ENCODE data around the gene NIP7. TPM values are rescaled to one million over a fixed set of nuclear protein-coding genes. Genes with fewer than 3 reads are reported as not detected.
A peak's percentile ranks its signal among the peaks of the same experiment; 100 is the strongest.

NIP7 gene
- total RNA-seq, 2 donors from 2014 or later, result 3.3 to 8.8 TPM

- TF ChIP-seq, protein P1, sequence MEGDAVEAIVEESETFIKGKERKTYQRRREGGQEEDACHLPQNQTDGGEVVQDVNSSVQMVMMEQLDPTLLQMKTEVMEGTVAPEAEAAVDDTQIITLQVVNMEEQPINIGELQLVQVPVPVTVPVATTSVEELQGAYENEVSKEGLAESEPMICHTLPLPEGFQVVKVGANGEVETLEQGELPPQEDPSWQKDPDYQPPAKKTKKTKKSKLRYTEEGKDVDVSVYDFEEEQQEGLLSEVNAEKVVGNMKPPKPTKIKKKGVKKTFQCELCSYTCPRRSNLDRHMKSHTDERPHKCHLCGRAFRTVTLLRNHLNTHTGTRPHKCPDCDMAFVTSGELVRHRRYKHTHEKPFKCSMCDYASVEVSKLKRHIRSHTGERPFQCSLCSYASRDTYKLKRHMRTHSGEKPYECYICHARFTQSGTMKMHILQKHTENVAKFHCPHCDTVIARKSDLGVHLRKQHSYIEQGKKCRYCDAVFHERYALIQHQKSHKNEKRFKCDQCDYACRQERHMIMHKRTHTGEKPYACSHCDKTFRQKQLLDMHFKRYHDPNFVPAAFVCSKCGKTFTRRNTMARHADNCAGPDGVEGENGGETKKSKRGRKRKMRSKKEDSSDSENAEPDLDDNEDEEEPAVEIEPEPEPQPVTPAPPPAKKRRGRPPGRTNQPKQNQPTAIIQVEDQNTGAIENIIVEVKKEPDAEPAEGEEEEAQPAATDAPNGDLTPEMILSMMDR (IDR thresholded peaks at IDR 0.05), result no peak
- TF ChIP-seq POLR2A (IDR thresholded peaks at IDR 0.05), result peak in 1 of 3 donors; percentile 15
- Histone ChIP-seq H3K4me1 (peaks cover 58% of the 10 kb centered on the region), H3K36me3 (replicated peaks in 1 of 2; ENCODE audit: insufficient read depth in 1 of 2, low read depth in 2 of 2) (peaks cover 22 to 27% of the 10 kb centered on the region in 2 donors), H3K4me3 (no peak overlapping the region), H3K9me3 (no peaks in the 10 kb centered on the region), H3K27me3 (no peaks in the 10 kb centered on the region), H3K27ac (peak overlapping the region; percentile 74 to 91 (median 84))
- DNase-seq (peak; percentile 79 to 93 (median 91)), ATAC-seq (peak; percentile 84)
- intact Hi-C loops (cut with DNase I), result no loop called here
- WGBS, 2 donors, result 50 to 59% methylated on average over 5 to 17 of the region's 17 CpGs
These were observed 23.0 kb upstream of the NIP7 start for GRCh38 chr16:69316595-69317034.

- H3K9me3 ChIP-seq, result no peaks in the 10 kb centered on the region
- DNase-seq (peak; percentile 67 to 90 (median 84)), ATAC-seq (peak; percentile 64)
- 79 to 85% methylated on average over 28 to 29 of the region's 30 CpGs for WGBS, 2 donors
- TF ChIP-seq, protein P1 (IDR thresholded peaks at IDR 0.05), result no peak
- peak; percentile 6 to 21 (median 14) for TF ChIP-seq POLR2A (IDR thresholded peaks at IDR 0.05)
- H3K4me3 ChIP-seq, result no peak overlapping the region
- H3K27ac ChIP-seq, result peak overlapping the region; percentile 46 to 88 (median 56)
- no peaks in the 10 kb centered on the region for H3K27me3 ChIP-seq
- peaks cover 46% of the 10 kb centered on the region for H3K4me1 ChIP-seq
- intact Hi-C loops (cut with DNase I), result no loop called here
- H3K36me3 ChIP-seq (replicated peaks in 1 of 2; ENCODE audit: insufficient read depth in 1 of 2, low read depth in 2 of 2), result peaks cover 22 to 36% of the 10 kb centered on the region in 2 donors
These were observed 21.2 kb upstream of the NIP7 start for GRCh38 chr16:69318177-69318910.

GRCh38 chr16:69318911-69319289 lies 20.7 kb upstream of the NIP7 start:
- no peaks in the 10 kb centered on the region for H3K9me3 ChIP-seq
- no peak for TF ChIP-seq POLR2A (IDR thresholded peaks at IDR 0.05)
- TF ChIP-seq, protein P1 (IDR thresholded peaks at IDR 0.05), result no peak
- intact Hi-C loops (cut with DNase I), result no loop called here
- no peak for DNase-seq
- H3K27ac ChIP-seq, result peak overlapping the region in 3 of 4 donors; percentile 46 to 88 (median 58)
- 78 to 94% methylated on average over 2 to 7 of the region's 10 CpGs for WGBS, 2 donors
- no peak for ATAC-seq
- H3K4me1 ChIP-seq, result peaks cover 42% of the 10 kb centered on the region
- no peaks in the 10 kb centered on the region for H3K27me3 ChIP-seq
- H3K36me3 ChIP-seq (replicated peaks in 1 of 2; ENCODE audit: insufficient read depth in 1 of 2, low read depth in 2 of 2), result peaks cover 22 to 38% of the 10 kb centered on the region in 2 donors
- no peak overlapping the region for H3K4me3 ChIP-seq

- WGBS, 2 donors, result 91 to 94% methylated on average over 7 to 9 of the region's 9 CpGs
- peak overlapping the region in 1 of 4 donors; percentile 88 for H3K27ac ChIP-seq
- H3K4me3 ChIP-seq, result no peak overlapping the region
- intact Hi-C loops (cut with DNase I), result no loop called here
- DNase-seq (no peak), ATAC-seq (no peak)
- peaks cover 43% of the 10 kb centered on the region for H3K4me1 ChIP-seq
- no peaks in the 10 kb centered on the region for H3K9me3 ChIP-seq
- TF ChIP-seq, protein P1 (IDR thresholded peaks at IDR 0.05), result no peak
- no peak for TF ChIP-seq POLR2A (IDR thresholded peaks at IDR 0.05)
- peaks cover 22 to 38% of the 10 kb centered on the region in 2 donors for H3K36me3 ChIP-seq (replicated peaks in 1 of 2; ENCODE audit: insufficient read depth in 1 of 2, low read depth in 2 of 2)
- H3K27me3 ChIP-seq, result no peaks in the 10 kb centered on the region
These were observed 20.2 kb upstream of the NIP7 start for GRCh38 chr16:69319381-69319780.

Data from body of pancreas (tissue), 4 donors.